K562 (cell line): ENCODE results near the gene LYPD5. TPM values are rescaled to one million over a fixed set of nuclear protein-coding genes. Genes with fewer than 3 reads are reported as not detected.

Source experiments
- BCLAF1 ChIP-seq, 2 experiments: fragments of 450-650 bp in 1 of 2; IDR thresholded peaks; 2 replicates each; pipeline ENCODE4 v1.6.1; 2011 to 2017; ENCODE audit warnings: low read depth in 2 of 2, antibody characterized with exemption in 1 of 2, borderline replicate concordance in 1 of 2, low read length in 1 of 2, mild to moderate bottlenecking in 1 of 2, mixed read lengths in 1 of 2; ENCODE audit not compliant: control insufficient read depth in 1 of 2
- BRCA1 ChIP-seq, 2 experiments: fragments of 450-650 bp in 1 of 2; sonication (generic) in 1 of 2; formaldehyde crosslinking in 1 of 2; IDR thresholded peaks; 2 replicates each; pipeline versions ENCODE4 v1.5.0 to v1.6.1; 2017 to 2020; ENCODE audit warnings: mild to moderate bottlenecking in 1 of 2, missing genetic modification reagents in 1 of 2
- BRD9 ChIP-seq: fragments of 450-650 bp; IDR thresholded peaks from 2 replicates; pipeline ENCODE4 v1.6.1; 2018; ENCODE audit warnings: low read depth; ENCODE audit not compliant: partially characterized antibody
- CEBPG ChIP-seq, 3 experiments: fragments of 200-800 bp in 1 of 3; sonication (Bioruptor generic) in 1 of 3; sonication (generic) in 1 of 3; formaldehyde crosslinking in 1 of 3; IDR thresholded peaks in 2 of 3; conservative IDR thresholded peaks in 1 of 3; 2 replicates each; pipeline versions ENCODE4 v1.6.1 to v1.8.0; 2016 to 2022; ENCODE audit warnings: missing compliant biosample characterization in 2 of 3, missing genetic modification characterization in 2 of 3, mild to moderate bottlenecking in 1 of 3, missing genetic modification reagents in 1 of 3
- CHD2 ChIP-seq: IDR thresholded peaks from 2 replicates; pipeline ENCODE4 v1.6.1; 2011; ENCODE audit warnings: low read depth, low read length
- DLX4 ChIP-seq: fragments of 250-450 bp; sonication (Bioruptor Pico); IDR thresholded peaks from 2 replicates; pipeline ENCODE4 v1.6.1; 2021; ENCODE audit warnings: mild to moderate bottlenecking
- DNMT1 ChIP-seq: fragments of 450-650 bp; IDR thresholded peaks from 2 replicates; pipeline ENCODE4 v1.6.1; 2016; ENCODE audit warnings: antibody characterized with exemption, mild to moderate bottlenecking
- HNRNPUL1 ChIP-seq: fragments of 200-400 bp; formaldehyde crosslinking; IDR thresholded peaks from 2 replicates; pipeline ENCODE4 v1.6.1; 2017; ENCODE audit warnings: low read length
- PHTF2 ChIP-seq: fragments of 250-450 bp; sonication (Bioruptor Pico); IDR thresholded peaks from 2 replicates; pipeline ENCODE4 v1.5.0; 2021; ENCODE audit warnings: mild to moderate bottlenecking
- RNF2 ChIP-seq: sonication (generic); IDR thresholded peaks from 2 replicates; pipeline ENCODE4 v1.6.1; 2016
- TARDBP ChIP-seq: fragments of 450-650 bp; IDR thresholded peaks from 2 replicates; pipeline ENCODE4 v1.6.1; 2016
- ZNF212 ChIP-seq: fragments of 450-650 bp; formaldehyde crosslinking; IDR thresholded peaks from 2 replicates; pipeline ENCODE4 v1.4.0; 2020; ENCODE audit warnings: mild to moderate bottlenecking
- ZNF217 ChIP-seq: sonication (generic); formaldehyde crosslinking; IDR thresholded peaks from 2 replicates; pipeline ENCODE4 v1.8.0; 2022; ENCODE audit warnings: mild to moderate bottlenecking, missing genetic modification reagents
- polyA plus RNA-seq, 8 experiments: library from polyadenylated mRNA; depleted of rRNA in 4 of 8; stranded (reverse) in 5 of 8; unstranded in 3 of 8; fragments of >200 nt; fragmentation: Nextera tagmentation in 2 of 8; fragmentation: Illumina TruSeq in 1 of 8; extraction: Ambion mirVana in 2 of 8; extraction: Trizol in 1 of 8; gene quantifications; 2 replicates each; pipeline versions ENCODE4 v1.2.1 to v1.2.3, GENCODE V29; 2011 to 2014; ENCODE audit warnings: inconsistent platforms in 1 of 8, missing spikeins in 1 of 8
- total RNA-seq, 7 experiments: library from RNA; depleted of rRNA in 6 of 7; stranded (reverse); fragments of >200 nt in 6 of 7; fragmentation: Illumina TruSeq in 2 of 7; extraction: Trizol in 2 of 7; gene quantifications; 2 replicates each; pipeline versions ENCODE4 v1.2.1 to v1.2.3, GENCODE V29; 2011 to 2021; ENCODE audit warnings: low replicate concordance in 1 of 7
- TF ChIP-seq, protein P1 (sequence below): IDR thresholded peaks from 3 replicates; pipeline ENCODE4 v1.6.1; 2011; ENCODE audit warnings: borderline replicate concordance, mild to moderate bottlenecking; ENCODE audit not compliant: insufficient read length, insufficient read depth
- TF ChIP-seq, protein P2 (sequence below): sonication (generic); formaldehyde crosslinking; IDR thresholded peaks from 2 replicates; pipeline ENCODE4 v1.8.0; 2022; ENCODE audit warnings: mild to moderate bottlenecking, missing genetic modification reagents
- TF ChIP-seq, protein P3 (sequence below): fragments of 250-450 bp; sonication (Bioruptor Pico); IDR thresholded peaks from 2 replicates; pipeline ENCODE4 v1.5.0; 2021

The LYPD5 gene
- total and polyA plus RNA-seq, 9 of the 15 experiments (the other 6 are each of a cell fraction or from before 2014, with no cell fraction given): 0.03 to 0.22 (median 0.10) TPM; not detected in 3

DNA sequence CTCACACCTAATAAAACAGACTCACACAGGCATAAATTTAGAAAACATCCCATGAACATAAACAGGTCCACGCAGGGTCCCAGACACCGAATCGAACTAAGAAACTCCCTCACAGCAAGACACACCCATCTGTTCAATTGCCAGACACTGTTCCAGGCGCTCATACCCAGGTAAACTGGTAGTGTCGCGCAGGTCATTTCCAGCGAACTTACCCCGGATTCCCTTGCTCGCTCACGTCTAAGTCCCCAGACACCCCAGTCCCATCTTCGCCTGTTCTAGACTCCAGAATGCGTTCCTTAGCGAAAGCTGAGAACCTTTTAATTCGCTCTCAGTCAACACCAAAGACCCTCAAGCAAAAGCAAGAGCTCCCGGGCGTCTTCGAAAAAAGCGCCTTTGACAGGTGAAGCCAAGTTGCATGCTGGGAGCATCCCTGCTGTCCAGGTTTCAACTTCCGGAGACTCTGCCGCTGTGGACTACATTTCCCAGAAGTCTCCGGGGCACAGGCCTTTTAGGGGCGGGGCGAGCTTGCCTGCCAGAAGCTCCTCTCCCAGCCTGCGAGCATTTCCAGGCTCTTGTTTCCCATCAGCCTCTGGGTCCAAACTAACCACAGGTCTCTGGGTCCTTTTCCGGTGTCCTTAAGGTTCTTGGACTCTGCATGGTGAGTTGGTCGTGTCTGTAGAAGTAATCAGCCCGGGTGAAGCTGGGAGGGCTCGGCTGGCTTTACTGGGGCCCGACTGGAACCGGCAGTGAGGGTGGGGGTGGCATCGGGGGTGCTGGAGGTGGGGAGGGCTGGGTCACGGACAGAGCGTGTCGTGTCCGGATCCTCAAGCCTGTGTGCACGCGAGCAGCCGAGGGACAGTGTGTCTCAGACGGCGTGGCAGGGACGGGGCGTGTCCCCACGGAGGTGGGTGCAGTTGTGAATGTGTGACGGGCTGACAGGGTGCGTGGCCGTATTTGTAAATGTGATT, 24.8 kb upstream of the LYPD5 start, which contains the start of gene ZNF283 (continued):
- TF ChIP-seq BCLAF1 (IDR thresholded peaks at IDR 0.05; ENCODE audit: borderline replicate concordance in 1 of 2, control insufficient read depth in 1 of 2, low read depth in 2 of 2, low read length in 1 of 2): no peak
- no peak for TF ChIP-seq PHTF2
- TF ChIP-seq BRD9: no peak
- TF ChIP-seq, protein P1, sequence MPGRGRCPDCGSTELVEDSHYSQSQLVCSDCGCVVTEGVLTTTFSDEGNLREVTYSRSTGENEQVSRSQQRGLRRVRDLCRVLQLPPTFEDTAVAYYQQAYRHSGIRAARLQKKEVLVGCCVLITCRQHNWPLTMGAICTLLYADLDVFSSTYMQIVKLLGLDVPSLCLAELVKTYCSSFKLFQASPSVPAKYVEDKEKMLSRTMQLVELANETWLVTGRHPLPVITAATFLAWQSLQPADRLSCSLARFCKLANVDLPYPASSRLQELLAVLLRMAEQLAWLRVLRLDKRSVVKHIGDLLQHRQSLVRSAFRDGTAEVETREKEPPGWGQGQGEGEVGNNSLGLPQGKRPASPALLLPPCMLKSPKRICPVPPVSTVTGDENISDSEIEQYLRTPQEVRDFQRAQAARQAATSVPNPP: no peak
- no peak for TF ChIP-seq CEBPG (CRISPR knock-in tag; IDR thresholded peaks at IDR 0.05)
- no peak for TF ChIP-seq CEBPG (tag; conservative IDR thresholded peaks at IDR 0.05 in 1 of 2, IDR thresholded peaks at IDR 0.05 in 1 of 2)
- no peak for TF ChIP-seq TARDBP
- no peak for TF ChIP-seq RNF2
- no peak for TF ChIP-seq ZNF212 (CRISPR knock-in tag)
- no peak for TF ChIP-seq HNRNPUL1
- no peak for TF ChIP-seq BRCA1 (IDR thresholded peaks at IDR 0.05)
- TF ChIP-seq BRCA1 (CRISPR knock-in tag; IDR thresholded peaks at IDR 0.05): no peak
- no peak; the same call in 1 of the 2 replicates for TF ChIP-seq CHD2
- TF ChIP-seq, protein P2, sequence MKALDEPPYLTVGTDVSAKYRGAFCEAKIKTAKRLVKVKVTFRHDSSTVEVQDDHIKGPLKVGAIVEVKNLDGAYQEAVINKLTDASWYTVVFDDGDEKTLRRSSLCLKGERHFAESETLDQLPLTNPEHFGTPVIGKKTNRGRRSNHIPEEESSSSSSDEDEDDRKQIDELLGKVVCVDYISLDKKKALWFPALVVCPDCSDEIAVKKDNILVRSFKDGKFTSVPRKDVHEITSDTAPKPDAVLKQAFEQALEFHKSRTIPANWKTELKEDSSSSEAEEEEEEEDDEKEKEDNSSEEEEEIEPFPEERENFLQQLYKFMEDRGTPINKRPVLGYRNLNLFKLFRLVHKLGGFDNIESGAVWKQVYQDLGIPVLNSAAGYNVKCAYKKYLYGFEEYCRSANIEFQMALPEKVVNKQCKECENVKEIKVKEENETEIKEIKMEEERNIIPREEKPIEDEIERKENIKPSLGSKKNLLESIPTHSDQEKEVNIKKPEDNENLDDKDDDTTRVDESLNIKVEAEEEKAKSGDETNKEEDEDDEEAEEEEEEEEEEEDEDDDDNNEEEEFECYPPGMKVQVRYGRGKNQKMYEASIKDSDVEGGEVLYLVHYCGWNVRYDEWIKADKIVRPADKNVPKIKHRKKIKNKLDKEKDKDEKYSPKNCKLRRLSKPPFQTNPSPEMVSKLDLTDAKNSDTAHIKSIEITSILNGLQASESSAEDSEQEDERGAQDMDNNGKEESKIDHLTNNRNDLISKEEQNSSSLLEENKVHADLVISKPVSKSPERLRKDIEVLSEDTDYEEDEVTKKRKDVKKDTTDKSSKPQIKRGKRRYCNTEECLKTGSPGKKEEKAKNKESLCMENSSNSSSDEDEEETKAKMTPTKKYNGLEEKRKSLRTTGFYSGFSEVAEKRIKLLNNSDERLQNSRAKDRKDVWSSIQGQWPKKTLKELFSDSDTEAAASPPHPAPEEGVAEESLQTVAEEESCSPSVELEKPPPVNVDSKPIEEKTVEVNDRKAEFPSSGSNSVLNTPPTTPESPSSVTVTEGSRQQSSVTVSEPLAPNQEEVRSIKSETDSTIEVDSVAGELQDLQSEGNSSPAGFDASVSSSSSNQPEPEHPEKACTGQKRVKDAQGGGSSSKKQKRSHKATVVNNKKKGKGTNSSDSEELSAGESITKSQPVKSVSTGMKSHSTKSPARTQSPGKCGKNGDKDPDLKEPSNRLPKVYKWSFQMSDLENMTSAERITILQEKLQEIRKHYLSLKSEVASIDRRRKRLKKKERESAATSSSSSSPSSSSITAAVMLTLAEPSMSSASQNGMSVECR: no peak
- TF ChIP-seq, protein P3, sequence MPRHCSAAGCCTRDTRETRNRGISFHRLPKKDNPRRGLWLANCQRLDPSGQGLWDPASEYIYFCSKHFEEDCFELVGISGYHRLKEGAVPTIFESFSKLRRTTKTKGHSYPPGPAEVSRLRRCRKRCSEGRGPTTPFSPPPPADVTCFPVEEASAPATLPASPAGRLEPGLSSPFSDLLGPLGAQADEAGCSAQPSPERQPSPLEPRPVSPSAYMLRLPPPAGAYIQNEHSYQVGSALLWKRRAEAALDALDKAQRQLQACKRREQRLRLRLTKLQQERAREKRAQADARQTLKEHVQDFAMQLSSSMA (CRISPR knock-in tag): no peak
- no peak for TF ChIP-seq DNMT1
- TF ChIP-seq ZNF217: no peak
- TF ChIP-seq DLX4 (CRISPR knock-in tag): no peak
